ENCODE results near the gene ROR1. TPM values are rescaled to one million over a fixed set of nuclear protein-coding genes. Genes with fewer than 3 reads are reported as not detected.

The ROR1 gene
- total RNA-seq, 1 donor from 2014 or later = not detected

DNA sequence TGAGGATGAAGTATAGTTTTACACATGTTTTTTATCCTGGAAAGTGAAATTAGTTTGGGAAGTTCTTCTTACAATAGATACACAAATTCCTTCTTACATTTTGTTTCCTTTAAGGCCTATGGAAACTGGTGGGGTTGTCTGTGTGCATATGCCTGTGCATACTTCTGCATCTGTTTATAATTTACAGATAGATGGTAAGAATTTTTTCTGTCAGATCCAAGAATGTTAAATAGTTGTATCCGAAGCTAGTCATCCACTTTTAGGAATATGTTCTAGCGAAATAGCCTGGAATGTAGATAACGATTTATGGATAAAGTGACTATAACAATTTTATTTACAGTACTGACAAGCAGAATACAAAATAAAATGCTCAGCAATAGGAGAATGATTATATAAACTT lies 194.1 kb downstream of the ROR1 start:
- DNase-seq = no peak
- Mint-ChIP-seq H3K4me3 (no peak overlapping the region), H3K4me1 (no peaks in the 10 kb centered on the region), H3K27me3 (peaks cover 6% of the 10 kb centered on the region), H3K27ac (no peak overlapping the region), H3K36me3 (ENCODE audit: low read depth) (no peaks in the 10 kb centered on the region), H3K9me3 (no peaks in the 10 kb centered on the region)
- intact Hi-C loops (cut with micrococcal nuclease) = no loop called here

DNA sequence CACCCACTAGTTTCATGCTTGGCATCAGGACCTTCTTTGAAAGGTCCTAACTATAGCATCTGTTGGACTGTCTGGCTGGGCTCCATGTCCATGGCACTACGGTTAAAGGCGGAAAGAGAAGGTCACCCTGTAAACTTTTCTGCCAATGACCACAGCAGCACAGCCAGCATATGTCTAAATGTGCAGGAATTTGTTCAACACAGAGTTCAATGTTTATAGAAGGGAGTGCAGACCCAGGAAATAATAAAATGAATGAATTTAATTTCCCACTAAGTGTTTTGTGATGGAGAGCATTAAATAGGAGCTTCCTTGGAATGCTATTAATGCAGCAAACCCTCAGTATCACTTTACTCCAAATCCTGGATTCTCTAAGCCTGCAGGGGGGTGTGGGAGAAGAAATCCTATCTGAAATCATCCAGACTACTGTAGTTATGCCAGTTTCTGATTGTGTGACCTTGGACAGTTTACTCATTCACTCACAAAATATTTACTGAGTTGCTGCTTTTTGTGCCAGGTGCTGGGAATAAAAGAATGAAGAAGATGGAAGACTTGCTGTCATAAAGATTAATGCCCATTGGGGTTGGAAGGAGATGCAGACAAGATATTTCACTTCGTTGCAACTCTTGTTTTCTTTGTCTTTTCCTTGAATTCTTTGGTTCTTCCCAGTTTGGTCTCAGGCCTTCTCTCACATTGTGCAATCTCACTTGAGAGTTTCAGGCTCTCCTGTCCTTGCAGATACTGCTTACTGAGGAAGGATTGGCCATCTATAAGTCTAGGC lies 195.0 kb downstream of the ROR1 start:
- no peak overlapping the region for H3K27ac Mint-ChIP-seq
- no peaks in the 10 kb centered on the region for H3K36me3 Mint-ChIP-seq (ENCODE audit: low read depth)
- no peak for DNase-seq
- no peaks in the 10 kb centered on the region for H3K9me3 Mint-ChIP-seq
- intact Hi-C loops (cut with micrococcal nuclease) = no loop called here
- peaks cover 6% of the 10 kb centered on the region for H3K27me3 Mint-ChIP-seq
- H3K4me3 Mint-ChIP-seq = no peak overlapping the region
- H3K4me1 Mint-ChIP-seq = no peaks in the 10 kb centered on the region

DNA sequence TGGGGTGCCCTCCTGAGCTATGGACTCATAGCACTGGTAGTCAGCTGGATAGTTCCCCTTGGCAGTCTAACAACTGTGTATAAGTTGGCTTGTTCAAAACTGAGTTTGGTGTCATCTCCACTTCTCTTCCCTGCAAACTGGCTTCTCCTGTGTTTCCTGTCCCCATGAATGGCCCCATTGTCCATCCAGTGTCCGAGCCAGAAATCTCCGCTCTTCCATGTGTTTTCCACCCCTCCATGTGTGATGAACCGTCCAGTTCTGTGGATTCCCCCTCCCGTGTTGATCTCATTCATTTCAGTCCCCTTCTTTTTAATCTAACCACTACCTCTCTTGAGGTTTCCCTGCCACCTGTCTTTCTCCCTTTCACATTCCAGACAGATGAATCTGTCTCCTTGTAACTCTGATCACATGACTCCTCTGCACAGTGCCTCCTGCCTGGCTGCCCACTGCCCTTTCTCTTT lies 195.7 kb downstream of the ROR1 start:
- no peak overlapping the region for H3K27ac Mint-ChIP-seq
- H3K4me1 Mint-ChIP-seq = no peaks in the 10 kb centered on the region
- no peak for DNase-seq
- intact Hi-C loops (cut with micrococcal nuclease) = no loop called here
- no peaks in the 10 kb centered on the region for H3K9me3 Mint-ChIP-seq
- H3K27me3 Mint-ChIP-seq = peaks cover 6% of the 10 kb centered on the region
- no peaks in the 10 kb centered on the region for H3K36me3 Mint-ChIP-seq (ENCODE audit: low read depth)
- H3K4me3 Mint-ChIP-seq = no peak overlapping the region

DNA sequence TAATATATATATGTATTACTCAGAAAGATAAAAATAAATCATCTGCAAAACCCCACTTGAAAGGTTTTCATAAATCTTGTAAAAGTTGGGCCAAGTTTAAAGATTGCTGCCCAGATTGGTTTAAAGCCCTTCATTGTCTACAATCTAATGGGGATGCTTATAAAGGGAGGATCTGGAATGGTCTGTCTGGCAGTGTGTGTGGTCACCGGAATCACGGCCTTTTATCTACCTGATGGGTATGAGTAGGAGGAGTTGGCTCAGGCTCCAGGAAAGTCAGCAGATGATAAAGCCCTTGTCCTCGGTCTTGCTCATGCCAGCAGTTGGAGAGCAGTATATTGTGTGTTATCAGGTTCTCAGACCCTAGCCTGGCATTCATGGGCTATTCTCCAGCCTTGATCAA lies 197.7 kb downstream of the ROR1 start:
- Mint-ChIP-seq H3K4me3 (no peak overlapping the region), H3K9me3 (no peaks in the 10 kb centered on the region), H3K4me1 (no peaks in the 10 kb centered on the region), H3K27ac (no peak overlapping the region), H3K27me3 (peaks cover 1% of the 10 kb centered on the region), H3K36me3 (ENCODE audit: low read depth) (no peaks in the 10 kb centered on the region)
- DNase-seq = no peak
- intact Hi-C loops (cut with micrococcal nuclease) = no loop called here

DNA sequence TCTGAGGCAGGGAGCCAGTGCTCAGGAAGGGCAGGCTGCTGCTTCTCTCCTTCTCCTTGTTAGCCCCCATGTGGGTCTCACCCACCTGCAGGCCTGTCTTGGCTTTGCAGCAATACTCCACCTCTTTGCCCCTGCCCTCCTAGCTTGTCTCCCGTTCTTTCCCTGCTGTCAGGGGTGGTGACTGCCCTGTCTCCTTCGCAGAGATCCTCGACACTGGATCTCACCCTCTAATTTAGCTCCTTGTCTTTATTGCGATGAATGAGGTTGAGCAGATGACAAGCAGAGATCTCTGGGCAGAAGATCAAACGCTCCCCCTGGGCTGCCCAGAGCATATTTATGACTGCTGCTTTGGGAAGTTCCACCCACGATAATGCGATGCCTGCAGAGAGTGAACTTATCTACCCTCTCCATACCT lies 199.2 kb downstream of the ROR1 start:
- H3K36me3 Mint-ChIP-seq (ENCODE audit: low read depth) = no peaks in the 10 kb centered on the region
- no peaks in the 10 kb centered on the region for H3K9me3 Mint-ChIP-seq
- no peaks in the 10 kb centered on the region for H3K27me3 Mint-ChIP-seq
- DNase-seq = no peak
- intact Hi-C loops (cut with micrococcal nuclease) = no loop called here
- no peak overlapping the region for H3K4me3 Mint-ChIP-seq
- H3K27ac Mint-ChIP-seq = no peak overlapping the region
- H3K4me1 Mint-ChIP-seq = no peaks in the 10 kb centered on the region

DNA sequence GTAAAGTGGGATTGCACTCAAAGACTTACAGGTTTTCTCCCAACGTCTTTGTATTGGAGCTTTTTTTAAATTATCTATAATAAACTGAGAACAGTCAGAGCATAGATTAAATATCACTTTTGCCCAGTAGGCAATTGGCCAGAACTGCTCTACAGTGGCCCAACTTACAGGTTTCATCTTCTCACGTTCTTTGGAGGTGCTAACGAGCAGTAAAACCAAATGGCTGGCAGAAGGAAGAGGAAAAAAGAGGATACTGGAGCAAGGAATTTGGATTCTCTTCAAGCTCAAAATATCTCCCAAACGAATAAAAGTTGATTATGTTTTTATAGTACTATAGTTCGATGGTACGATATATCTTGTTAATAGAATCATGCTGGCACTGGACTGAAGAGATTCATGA lies 201.1 kb downstream of the ROR1 start:
- intact Hi-C loops (cut with micrococcal nuclease) = no loop called here
- H3K36me3 Mint-ChIP-seq (ENCODE audit: low read depth) = no peaks in the 10 kb centered on the region
- no peaks in the 10 kb centered on the region for H3K27me3 Mint-ChIP-seq
- no peaks in the 10 kb centered on the region for H3K9me3 Mint-ChIP-seq
- H3K27ac Mint-ChIP-seq = no peak overlapping the region
- H3K4me1 Mint-ChIP-seq = no peaks in the 10 kb centered on the region
- H3K4me3 Mint-ChIP-seq = no peak overlapping the region
- no peak for DNase-seq

DNA sequence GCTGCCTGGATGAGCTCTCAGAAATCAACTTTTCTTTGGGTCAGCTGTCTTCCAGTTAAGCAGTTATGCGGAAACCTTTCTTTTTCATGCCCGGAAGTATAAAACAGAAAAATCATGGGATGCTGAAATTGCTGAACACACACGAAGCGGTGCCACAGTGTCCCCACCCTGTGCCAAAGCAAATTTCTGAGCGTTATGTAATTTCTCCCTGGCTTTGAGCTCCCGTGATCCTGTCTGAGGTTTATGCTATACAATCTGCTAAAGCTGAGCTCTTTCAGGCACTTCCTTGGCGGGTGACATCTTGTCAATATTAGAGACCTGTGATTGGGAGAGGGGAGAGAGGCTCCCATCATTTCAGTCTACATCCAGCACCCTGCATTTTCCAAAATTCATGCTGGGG lies 201.7 kb downstream of the ROR1 start:
- H3K27ac Mint-ChIP-seq = no peak overlapping the region
- no peak for DNase-seq
- no peaks in the 10 kb centered on the region for H3K36me3 Mint-ChIP-seq (ENCODE audit: low read depth)
- intact Hi-C loops (cut with micrococcal nuclease) = no loop called here
- H3K4me1 Mint-ChIP-seq = no peaks in the 10 kb centered on the region
- H3K9me3 Mint-ChIP-seq = no peaks in the 10 kb centered on the region
- no peaks in the 10 kb centered on the region for H3K27me3 Mint-ChIP-seq
- H3K4me3 Mint-ChIP-seq = no peak overlapping the region

DNA sequence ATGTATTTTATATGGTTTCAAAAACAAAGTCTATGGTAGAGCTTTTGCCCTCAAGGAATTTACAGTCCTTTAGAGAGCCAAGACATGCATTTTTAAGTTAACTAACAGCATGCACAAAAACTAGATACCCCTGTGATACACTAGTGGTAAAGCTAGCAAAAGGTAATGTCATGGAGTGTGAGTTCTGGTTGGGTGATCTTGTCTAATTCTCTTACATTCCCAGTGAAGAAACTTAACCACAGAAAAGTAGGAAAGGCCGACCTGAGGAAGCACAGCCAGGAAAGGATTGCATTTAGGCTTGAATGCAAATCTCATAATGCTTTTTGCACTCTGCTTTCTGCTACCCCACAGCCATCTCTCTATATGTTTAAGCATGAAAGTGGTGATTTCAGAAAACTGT lies 202.2 kb downstream of the ROR1 start:
- H3K4me1 Mint-ChIP-seq = no peaks in the 10 kb centered on the region
- no peaks in the 10 kb centered on the region for H3K9me3 Mint-ChIP-seq
- no peaks in the 10 kb centered on the region for H3K27me3 Mint-ChIP-seq
- no peaks in the 10 kb centered on the region for H3K36me3 Mint-ChIP-seq (ENCODE audit: low read depth)
- no peak overlapping the region for H3K4me3 Mint-ChIP-seq
- DNase-seq = no peak
- H3K27ac Mint-ChIP-seq = no peak overlapping the region
- intact Hi-C loops (cut with micrococcal nuclease) = no loop called here

DNA sequence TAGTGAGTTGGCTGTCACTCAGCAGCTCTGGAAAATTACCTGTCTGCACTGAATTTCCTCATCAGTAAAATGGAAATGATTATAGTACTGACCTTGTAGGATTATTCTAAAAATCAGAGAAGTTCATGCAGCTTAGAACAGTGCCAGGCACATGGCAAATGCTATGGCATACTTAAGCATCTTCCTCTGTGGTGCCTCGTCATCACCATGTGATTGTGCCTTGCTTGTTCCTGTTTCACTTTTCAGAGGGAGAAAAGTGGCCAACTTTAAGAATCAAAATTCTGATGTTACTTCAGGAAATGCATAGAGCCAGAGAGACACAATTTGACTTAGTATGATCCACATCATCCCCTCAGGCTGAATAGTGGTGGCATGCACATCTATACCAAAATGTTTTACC lies 203.6 kb downstream of the ROR1 start:
- no peak overlapping the region for H3K27ac Mint-ChIP-seq
- no peaks in the 10 kb centered on the region for H3K27me3 Mint-ChIP-seq
- no peaks in the 10 kb centered on the region for H3K36me3 Mint-ChIP-seq (ENCODE audit: low read depth)
- intact Hi-C loops (cut with micrococcal nuclease) = no loop called here
- no peak overlapping the region for H3K4me3 Mint-ChIP-seq
- DNase-seq = no peak
- H3K4me1 Mint-ChIP-seq = no peaks in the 10 kb centered on the region
- no peaks in the 10 kb centered on the region for H3K9me3 Mint-ChIP-seq

DNA sequence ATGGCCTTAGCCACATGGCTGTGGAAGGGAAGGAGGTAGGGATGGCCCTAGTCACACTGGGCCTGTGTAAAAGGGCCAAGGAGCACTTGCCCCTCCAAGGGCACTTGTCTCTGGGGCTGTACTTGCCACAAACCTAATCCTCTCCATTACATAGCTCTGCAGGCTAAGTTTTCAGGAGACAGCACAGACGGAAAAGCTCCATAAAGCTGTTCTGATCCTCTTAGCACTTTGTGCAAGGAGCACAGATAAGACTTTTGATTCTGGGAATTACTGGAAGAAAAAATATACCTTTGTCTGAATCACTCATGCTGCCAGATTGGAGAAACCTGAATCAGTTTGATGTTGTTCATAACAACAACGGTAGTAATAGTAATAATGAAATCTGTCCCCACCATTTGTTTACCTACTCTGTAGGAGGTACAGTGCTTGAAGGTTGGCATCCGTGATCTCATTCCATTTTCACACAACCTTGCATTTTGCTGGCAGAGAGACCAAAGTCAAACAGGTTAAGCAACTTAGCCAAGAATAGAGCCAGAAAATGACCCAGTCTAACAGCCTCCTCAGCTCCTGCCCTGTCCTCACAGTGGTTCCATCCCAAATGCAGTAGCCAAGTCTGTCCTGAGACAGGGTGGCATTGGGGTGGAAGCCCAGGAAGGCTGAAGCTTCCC lies 207.1 kb downstream of the ROR1 start:
- intact Hi-C loops (cut with micrococcal nuclease) = no loop called here
- Mint-ChIP-seq H3K4me1 (no peaks in the 10 kb centered on the region), H3K36me3 (ENCODE audit: low read depth) (no peaks in the 10 kb centered on the region), H3K27ac (no peak overlapping the region), H3K4me3 (no peak overlapping the region), H3K27me3 (peaks cover 2% of the 10 kb centered on the region), H3K9me3 (no peaks in the 10 kb centered on the region)
- DNase-seq = no peak

DNA sequence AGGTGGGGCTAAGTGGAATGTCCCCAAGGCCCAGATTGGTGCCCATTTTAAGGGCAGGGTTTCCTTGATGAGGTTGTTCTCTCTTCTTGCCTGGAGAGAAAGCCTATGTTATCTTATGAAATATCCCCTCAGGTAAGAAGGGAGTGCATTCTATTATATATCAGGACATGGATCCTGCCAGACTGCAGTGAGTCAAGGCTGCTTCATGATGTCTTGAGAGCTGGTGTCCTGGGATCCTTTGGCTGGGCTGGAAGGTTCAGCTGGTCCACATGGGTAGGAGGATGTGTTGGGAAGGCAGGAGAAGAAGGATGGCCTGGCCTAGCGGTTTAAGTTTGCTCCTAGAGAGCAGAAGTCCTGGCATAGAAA lies 207.6 kb downstream of the ROR1 start:
- no peak for DNase-seq
- no peaks in the 10 kb centered on the region for H3K36me3 Mint-ChIP-seq (ENCODE audit: low read depth)
- H3K4me1 Mint-ChIP-seq = no peaks in the 10 kb centered on the region
- no peaks in the 10 kb centered on the region for H3K9me3 Mint-ChIP-seq
- no peak overlapping the region for H3K27ac Mint-ChIP-seq
- H3K27me3 Mint-ChIP-seq = peaks cover 3% of the 10 kb centered on the region
- intact Hi-C loops (cut with micrococcal nuclease) = no loop called here
- H3K4me3 Mint-ChIP-seq = no peak overlapping the region

DNA sequence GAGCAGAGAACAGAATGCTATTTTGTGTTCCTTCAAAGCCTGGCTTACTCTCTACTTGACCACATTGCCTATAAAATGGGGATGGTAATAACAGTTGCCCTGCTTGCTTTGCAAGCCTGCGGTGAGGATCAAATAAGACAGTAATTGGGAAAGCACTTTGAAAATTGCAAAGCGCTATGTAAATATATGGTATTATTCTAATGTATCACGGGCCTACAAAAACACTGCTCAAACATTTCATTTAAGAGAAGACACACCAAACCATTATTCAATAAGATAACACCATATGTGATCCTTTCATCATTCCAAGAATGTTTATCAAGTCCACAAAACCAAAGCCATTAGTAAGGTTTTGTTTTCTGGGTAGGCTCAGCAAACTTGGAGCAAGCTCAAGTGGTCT lies 208.4 kb downstream of the ROR1 start:
- intact Hi-C loops (cut with micrococcal nuclease) = no loop called here
- peaks cover 3% of the 10 kb centered on the region for H3K27me3 Mint-ChIP-seq
- H3K36me3 Mint-ChIP-seq (ENCODE audit: low read depth) = no peaks in the 10 kb centered on the region

DNA sequence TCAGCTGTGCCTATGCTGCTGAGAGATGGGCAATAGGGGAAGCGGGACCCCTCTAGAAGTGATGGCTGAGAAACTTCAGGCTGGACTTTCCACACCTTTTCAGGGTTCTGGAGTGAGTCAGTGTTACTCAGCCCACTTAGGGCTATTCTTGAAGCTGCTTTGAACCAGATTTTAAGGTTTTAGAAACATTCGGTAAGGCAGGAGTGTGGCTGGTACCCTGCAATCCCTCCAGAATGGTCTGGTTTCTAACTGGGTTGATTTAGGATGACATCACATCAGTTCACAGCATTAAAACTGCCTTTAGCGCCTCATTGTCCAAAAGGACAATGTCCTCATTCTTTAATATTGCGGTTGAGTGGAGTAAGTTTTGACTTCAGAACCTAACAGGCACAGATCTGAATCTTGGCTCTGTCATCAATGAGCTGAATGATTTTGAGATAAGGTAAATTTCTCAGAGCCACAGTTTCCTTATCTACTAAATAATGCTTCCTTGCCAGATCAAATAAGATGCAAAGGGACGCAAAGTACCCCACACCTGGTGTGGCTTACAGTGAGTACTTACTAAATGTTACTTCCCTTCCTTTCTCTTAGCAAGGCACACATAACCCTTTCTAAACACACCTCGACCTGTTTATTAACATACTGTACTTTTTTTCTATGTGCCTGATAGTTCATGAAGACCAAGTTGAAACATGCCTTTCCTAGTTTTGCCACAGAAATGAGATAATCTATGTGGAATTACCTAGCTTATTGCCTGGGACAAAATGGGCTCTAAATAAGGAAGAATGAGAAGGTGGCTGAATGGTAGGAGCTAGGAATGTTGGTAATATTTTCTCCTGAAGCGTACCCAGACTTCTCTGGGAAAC lies 209.8 kb downstream of the ROR1 start:
- no peak for DNase-seq
- Mint-ChIP-seq H3K4me3 (no peak overlapping the region), H3K27me3 (peaks cover 5% of the 10 kb centered on the region), H3K36me3 (ENCODE audit: low read depth) (no peaks in the 10 kb centered on the region), H3K9me3 (no peaks in the 10 kb centered on the region), H3K4me1 (no peaks in the 10 kb centered on the region), H3K27ac (no peak overlapping the region)
- intact Hi-C loops (cut with micrococcal nuclease) = no loop called here

More for the DNA sequence above, 208.4 kb downstream of the ROR1 start:
- Mint-ChIP-seq H3K9me3 (no peaks in the 10 kb centered on the region), H3K4me1 (no peaks in the 10 kb centered on the region), H3K27ac (no peak overlapping the region), H3K4me3 (no peak overlapping the region)
- DNase-seq = no peak

DNA sequence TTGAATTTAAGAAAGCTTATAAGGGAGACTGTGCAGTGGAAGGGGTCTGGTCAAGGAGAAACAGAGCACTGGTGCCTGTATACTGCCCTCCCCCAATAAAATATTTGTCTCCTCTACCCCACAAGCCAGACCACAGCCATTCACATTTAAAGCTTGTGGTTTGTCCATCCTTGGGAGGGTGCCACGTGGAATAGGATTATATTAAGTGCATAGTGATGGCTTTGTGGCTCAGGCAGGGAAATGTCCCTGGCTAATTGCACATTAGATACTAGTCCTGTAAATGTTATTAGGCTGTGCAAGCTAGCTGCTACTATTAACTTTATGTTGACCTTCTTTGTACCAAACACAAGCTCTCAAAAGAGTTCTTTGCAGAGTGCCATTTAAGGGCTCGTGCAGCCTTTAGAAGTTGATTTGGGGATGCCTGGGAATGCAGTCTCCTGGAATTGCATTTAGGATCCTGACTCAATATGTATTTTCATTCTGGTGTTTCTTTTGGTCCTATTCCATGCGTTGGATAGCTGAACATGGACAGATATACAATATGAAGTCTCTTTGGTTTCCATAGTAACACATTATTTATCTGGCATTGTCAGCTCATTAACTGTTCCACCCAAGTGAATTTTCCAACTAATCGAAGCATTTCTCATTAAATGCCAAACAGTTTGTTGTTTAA lies 210.6 kb downstream of the ROR1 start:
- Mint-ChIP-seq H3K27ac (no peak overlapping the region), H3K4me1 (no peaks in the 10 kb centered on the region), H3K9me3 (no peaks in the 10 kb centered on the region), H3K27me3 (peaks cover 5% of the 10 kb centered on the region), H3K4me3 (no peak overlapping the region), H3K36me3 (ENCODE audit: low read depth) (no peaks in the 10 kb centered on the region)
- intact Hi-C loops (cut with micrococcal nuclease) = no loop called here
- no peak for DNase-seq
